GM21528 (cell line): ENCODE results near the gene CAMK2G.
"Not testable (repeated sequence)": the region's sequence is repeated elsewhere in the genome, so short reads cannot be mapped to it uniquely, and the experiment has no call there.

Source experiments
- ATAC-seq: cut with Tn5 transposase; IDR thresholded peaks from one replicate; pipeline ENCODE4 v1.9.1; 2021; ENCODE audit warnings: mild to moderate bottlenecking, moderate library complexity; ENCODE audit not compliant: unreplicated experiment, low FRiP score

Gene CAMK2G

GRCh38 chr10:73905256-73906020 is 31.1 kb upstream of the CAMK2G start:
- no peak for ATAC-seq

GRCh38 chr10:73902351-73902750 is 28.0 kb upstream of the CAMK2G start:
- ATAC-seq = no peak

GRCh38 chr10:73901261-73901660 is 26.9 kb upstream of the CAMK2G start:
- no peak for ATAC-seq

GRCh38 chr10:73900064-73900463 is 25.7 kb upstream of the CAMK2G start:
- no peak for ATAC-seq

GRCh38 chr10:73899423-73899822 is 25.1 kb upstream of the CAMK2G start:
- ATAC-seq = no peak

GRCh38 chr10:73898730-73899410 is 24.5 kb upstream of the CAMK2G start:
- no peak for ATAC-seq

- no peak for ATAC-seq
Observed at GRCh38 chr10:73897693-73898092, 23.3 kb upstream of the CAMK2G start.

GRCh38 chr10:73895381-73895780 is 21.0 kb upstream of the CAMK2G start:
- ATAC-seq = not testable (repeated sequence)

GRCh38 chr10:73894245-73894971 is 20.1 kb upstream of the CAMK2G start:
- no peak for ATAC-seq

GRCh38 chr10:73893426-73893825 is 19.1 kb upstream of the CAMK2G start:
- no peak for ATAC-seq

GRCh38 chr10:73892310-73893030 is 18.1 kb upstream of the CAMK2G start:
- no peak for ATAC-seq

- ATAC-seq = no peak
Observed at GRCh38 chr10:73891540-73891939, 17.2 kb upstream of the CAMK2G start.

- ATAC-seq = not testable (repeated sequence)
Observed at GRCh38 chr10:73890830-73891229, 16.5 kb upstream of the CAMK2G start.

- no peak for ATAC-seq
Observed at GRCh38 chr10:73890261-73890660, 15.9 kb upstream of the CAMK2G start.

- ATAC-seq = not testable (repeated sequence)
Observed at GRCh38 chr10:73889416-73889815, 15.1 kb upstream of the CAMK2G start.

- ATAC-seq = no peak
Observed at GRCh38 chr10:73889014-73889413, 14.7 kb upstream of the CAMK2G start.

- no peak for ATAC-seq
Observed at GRCh38 chr10:73888514-73888913, 14.2 kb upstream of the CAMK2G start.

- no peak for ATAC-seq
Observed at GRCh38 chr10:73887294-73888039, 13.1 kb upstream of the CAMK2G start.

GRCh38 chr10:73886661-73887293 is 12.4 kb upstream of the CAMK2G start:
- no peak for ATAC-seq
